Measurements from ENCODE around the gene TEAD4.

- TF ChIP-seq CTCF (IDR thresholded peaks at IDR 0.05 in 2 of 3, conservative IDR thresholded peaks at IDR 0.05 in 1 of 3; ENCODE audit: borderline replicate concordance in 1 of 3, insufficient read depth in 1 of 3, low read depth in 2 of 3, low read length in 2 of 3), result no peak
- no peak for TF ChIP-seq POLR2AphosphoS5 (IDR thresholded peaks at IDR 0.05; ENCODE audit: low read depth, low read length)
- no peak for TF ChIP-seq EZH2phosphoT487 (IDR thresholded peaks at IDR 0.05; ENCODE audit: borderline replicate concordance)
Observed at GRCh38 chr12:2923057-2923456, 36.1 kb upstream of the TEAD4 start.
